IMR-90 (cell line): ENCODE data around the gene CMPK2.

Source experiments
- BHLHE40 ChIP-seq: fragments of 150-350 bp; IDR thresholded peaks from 2 replicates; pipeline ENCODE4 v1.6.1; 2016; ENCODE audit warnings: mild to moderate bottlenecking, low read depth, low read length
- CEBPB ChIP-seq: IDR thresholded peaks from 2 replicates; pipeline ENCODE4 v1.6.1; 2012; ENCODE audit warnings: low read depth, low read length, improper control_type of control experiment
- MAFK ChIP-seq: IDR thresholded peaks from 2 replicates; pipeline ENCODE4 v1.6.1; 2012; ENCODE audit warnings: low read depth, low read length, improper control_type of control experiment
- MAZ ChIP-seq: IDR thresholded peaks from 2 replicates; pipeline ENCODE4 v1.6.1; 2012; ENCODE audit warnings: low read depth, mild to moderate bottlenecking, low read length, improper control_type of control experiment, moderate library complexity, borderline replicate concordance
- MXI1 ChIP-seq: IDR thresholded peaks from 2 replicates; pipeline ENCODE4 v1.6.1; 2012; ENCODE audit warnings: low read depth, mild to moderate bottlenecking, low read length, moderate library complexity, borderline replicate concordance
- NFE2L2 ChIP-seq: fragments of 150-350 bp; IDR thresholded peaks from 2 replicates; pipeline ENCODE4 v1.6.1; 2016; ENCODE audit warnings: low read depth, mild to moderate bottlenecking, low read length
- POLR2A ChIP-seq: IDR thresholded peaks from 2 replicates; pipeline ENCODE4 v1.6.1; 2012; ENCODE audit warnings: mild to moderate bottlenecking, low read depth, low read length
- RAD21 ChIP-seq: IDR thresholded peaks from 2 replicates; pipeline ENCODE4 v1.6.1; 2012; ENCODE audit warnings: low read length, improper control_type of control experiment
- RCOR1 ChIP-seq: IDR thresholded peaks from 2 replicates; pipeline ENCODE4 v1.6.1; 2012; ENCODE audit warnings: mild to moderate bottlenecking, low read length, improper control_type of control experiment; ENCODE audit not compliant: insufficient replicate concordance
- TF ChIP-seq, protein P1 (sequence below): conservative IDR thresholded peaks from 2 replicates; pipeline ENCODE4 v1.5.1; 2012; ENCODE audit warnings: mild to moderate bottlenecking, low read depth, low read length, improper control_type of control experiment
- TF ChIP-seq, protein P2 (sequence below): fragments of 150-350 bp; IDR thresholded peaks from 2 replicates; pipeline ENCODE4 v1.6.1; 2017; ENCODE audit warnings: mild to moderate bottlenecking, antibody characterized with exemption, low read length, low read depth

DNA sequence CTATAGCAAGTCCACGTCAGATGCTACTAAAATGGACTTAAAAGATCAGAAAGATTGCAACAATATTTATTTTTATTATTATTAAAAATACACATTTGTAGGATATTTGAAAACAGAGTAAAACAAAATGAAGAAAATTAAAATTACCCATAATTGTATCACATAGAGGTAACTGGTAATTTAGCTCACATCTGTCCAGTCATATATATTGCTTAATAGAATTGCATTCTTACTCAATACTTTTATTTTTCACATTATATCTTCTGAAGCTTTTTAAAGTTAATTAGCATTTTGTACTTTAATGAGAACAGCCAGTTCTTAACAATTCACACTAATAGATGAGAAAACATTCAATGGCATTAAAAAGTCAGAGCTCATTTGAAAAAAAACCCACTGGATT lies 40.0 kb upstream of the CMPK2 start:
- TF ChIP-seq, protein P1, sequence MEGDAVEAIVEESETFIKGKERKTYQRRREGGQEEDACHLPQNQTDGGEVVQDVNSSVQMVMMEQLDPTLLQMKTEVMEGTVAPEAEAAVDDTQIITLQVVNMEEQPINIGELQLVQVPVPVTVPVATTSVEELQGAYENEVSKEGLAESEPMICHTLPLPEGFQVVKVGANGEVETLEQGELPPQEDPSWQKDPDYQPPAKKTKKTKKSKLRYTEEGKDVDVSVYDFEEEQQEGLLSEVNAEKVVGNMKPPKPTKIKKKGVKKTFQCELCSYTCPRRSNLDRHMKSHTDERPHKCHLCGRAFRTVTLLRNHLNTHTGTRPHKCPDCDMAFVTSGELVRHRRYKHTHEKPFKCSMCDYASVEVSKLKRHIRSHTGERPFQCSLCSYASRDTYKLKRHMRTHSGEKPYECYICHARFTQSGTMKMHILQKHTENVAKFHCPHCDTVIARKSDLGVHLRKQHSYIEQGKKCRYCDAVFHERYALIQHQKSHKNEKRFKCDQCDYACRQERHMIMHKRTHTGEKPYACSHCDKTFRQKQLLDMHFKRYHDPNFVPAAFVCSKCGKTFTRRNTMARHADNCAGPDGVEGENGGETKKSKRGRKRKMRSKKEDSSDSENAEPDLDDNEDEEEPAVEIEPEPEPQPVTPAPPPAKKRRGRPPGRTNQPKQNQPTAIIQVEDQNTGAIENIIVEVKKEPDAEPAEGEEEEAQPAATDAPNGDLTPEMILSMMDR: no peak
- TF ChIP-seq BHLHE40: no peak
- no peak for TF ChIP-seq MXI1
- TF ChIP-seq POLR2A: no peak
- no peak for TF ChIP-seq RCOR1
- no peak for TF ChIP-seq RAD21
- no peak for TF ChIP-seq CEBPB
- no peak for TF ChIP-seq NFE2L2
- no peak for TF ChIP-seq MAZ
- no peak for TF ChIP-seq MAFK
- TF ChIP-seq, protein P2, sequence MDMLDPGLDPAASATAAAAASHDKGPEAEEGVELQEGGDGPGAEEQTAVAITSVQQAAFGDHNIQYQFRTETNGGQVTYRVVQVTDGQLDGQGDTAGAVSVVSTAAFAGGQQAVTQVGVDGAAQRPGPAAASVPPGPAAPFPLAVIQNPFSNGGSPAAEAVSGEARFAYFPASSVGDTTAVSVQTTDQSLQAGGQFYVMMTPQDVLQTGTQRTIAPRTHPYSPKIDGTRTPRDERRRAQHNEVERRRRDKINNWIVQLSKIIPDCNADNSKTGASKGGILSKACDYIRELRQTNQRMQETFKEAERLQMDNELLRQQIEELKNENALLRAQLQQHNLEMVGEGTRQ: no peak
